Measurements from ENCODE around the gene CRTC3. TPM values are rescaled to one million over a fixed set of nuclear protein-coding genes. Genes with fewer than 3 reads are reported as not detected.
"Not testable (repeated sequence)": the region's sequence is repeated elsewhere in the genome, so short reads cannot be mapped to it uniquely, and the experiment has no call there.

Gene CRTC3
- total RNA-seq, 1 donor from 2014 or later, result 33.3 TPM

DNA sequence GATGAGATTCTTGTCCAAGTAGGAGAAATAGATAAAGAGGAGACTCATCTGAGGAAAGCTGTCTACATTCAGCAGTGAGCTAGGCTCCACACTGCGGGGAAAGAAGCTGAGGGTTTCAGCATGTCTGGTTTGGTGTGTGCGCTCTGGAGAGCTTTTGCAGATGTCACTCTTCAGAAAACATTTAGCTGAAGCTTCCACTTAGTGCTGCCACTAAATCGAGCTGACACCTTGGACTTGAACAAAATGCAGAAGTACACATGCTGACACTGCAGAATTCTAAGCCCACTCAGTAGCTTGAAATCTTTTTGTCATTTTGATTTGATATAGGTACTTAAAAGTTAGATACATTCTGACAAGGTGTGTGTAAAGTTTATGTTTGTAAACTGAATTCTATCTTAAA, 32.3 kb upstream of the CRTC3 start:
- no peaks in the 10 kb centered on the region for H3K9me3 Mint-ChIP-seq
- H3K4me3 Mint-ChIP-seq, result no peak overlapping the region
- DNase-seq (ENCODE audit: low read depth, low spot score), result no peak

DNA sequence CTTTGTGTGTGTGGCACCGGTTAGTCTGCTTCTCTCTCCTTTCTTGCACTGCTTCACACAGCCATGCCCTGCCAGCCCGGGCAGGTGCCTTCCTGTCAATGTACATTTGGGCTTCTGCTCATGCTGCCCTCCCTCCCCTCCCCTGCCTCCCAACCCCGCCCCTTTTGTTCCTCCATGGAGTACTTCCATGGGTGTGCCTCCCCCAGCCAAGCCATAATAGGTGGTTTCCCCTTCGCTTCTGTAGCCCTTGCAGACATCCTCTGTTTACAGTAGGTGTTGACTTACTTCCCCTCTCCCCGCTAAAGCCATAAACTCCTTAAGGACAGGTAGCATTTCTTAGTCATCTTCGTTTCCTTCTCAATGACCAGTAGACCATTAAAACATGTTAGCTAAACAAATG, 31.8 kb upstream of the CRTC3 start:
- Mint-ChIP-seq H3K4me3 (no peak overlapping the region), H3K36me3 (ENCODE audit: low read depth) (peaks cover 4% of the 10 kb centered on the region), H3K4me1 (no peaks in the 10 kb centered on the region), H3K27ac (ENCODE audit: unreplicated experiment) (no peak overlapping the region), H3K27me3 (ENCODE audit: low read depth) (no peaks in the 10 kb centered on the region), H3K9me3 (no peaks in the 10 kb centered on the region)
- TF ChIP-seq, protein P1, sequence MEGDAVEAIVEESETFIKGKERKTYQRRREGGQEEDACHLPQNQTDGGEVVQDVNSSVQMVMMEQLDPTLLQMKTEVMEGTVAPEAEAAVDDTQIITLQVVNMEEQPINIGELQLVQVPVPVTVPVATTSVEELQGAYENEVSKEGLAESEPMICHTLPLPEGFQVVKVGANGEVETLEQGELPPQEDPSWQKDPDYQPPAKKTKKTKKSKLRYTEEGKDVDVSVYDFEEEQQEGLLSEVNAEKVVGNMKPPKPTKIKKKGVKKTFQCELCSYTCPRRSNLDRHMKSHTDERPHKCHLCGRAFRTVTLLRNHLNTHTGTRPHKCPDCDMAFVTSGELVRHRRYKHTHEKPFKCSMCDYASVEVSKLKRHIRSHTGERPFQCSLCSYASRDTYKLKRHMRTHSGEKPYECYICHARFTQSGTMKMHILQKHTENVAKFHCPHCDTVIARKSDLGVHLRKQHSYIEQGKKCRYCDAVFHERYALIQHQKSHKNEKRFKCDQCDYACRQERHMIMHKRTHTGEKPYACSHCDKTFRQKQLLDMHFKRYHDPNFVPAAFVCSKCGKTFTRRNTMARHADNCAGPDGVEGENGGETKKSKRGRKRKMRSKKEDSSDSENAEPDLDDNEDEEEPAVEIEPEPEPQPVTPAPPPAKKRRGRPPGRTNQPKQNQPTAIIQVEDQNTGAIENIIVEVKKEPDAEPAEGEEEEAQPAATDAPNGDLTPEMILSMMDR (conservative IDR thresholded peaks at IDR 0.05), result no peak
- DNase-seq (ENCODE audit: low read depth, low spot score), result no peak

More for the DNA sequence above, 32.3 kb upstream of the CRTC3 start:
- no peaks in the 10 kb centered on the region for H3K4me1 Mint-ChIP-seq
- peaks cover 6% of the 10 kb centered on the region for H3K36me3 Mint-ChIP-seq (ENCODE audit: low read depth)
- TF ChIP-seq, protein P1 (conservative IDR thresholded peaks at IDR 0.05), result no peak
- H3K27me3 Mint-ChIP-seq (ENCODE audit: low read depth), result no peaks in the 10 kb centered on the region
- H3K27ac Mint-ChIP-seq (ENCODE audit: unreplicated experiment), result no peak overlapping the region

- no peak overlapping the region for H3K27ac Mint-ChIP-seq (ENCODE audit: unreplicated experiment)
- TF ChIP-seq, protein P1 (conservative IDR thresholded peaks at IDR 0.05), result no peak
These were observed 29.6 kb upstream of the CRTC3 start for GRCh38 chr15:90500171-90500570.

DNA sequence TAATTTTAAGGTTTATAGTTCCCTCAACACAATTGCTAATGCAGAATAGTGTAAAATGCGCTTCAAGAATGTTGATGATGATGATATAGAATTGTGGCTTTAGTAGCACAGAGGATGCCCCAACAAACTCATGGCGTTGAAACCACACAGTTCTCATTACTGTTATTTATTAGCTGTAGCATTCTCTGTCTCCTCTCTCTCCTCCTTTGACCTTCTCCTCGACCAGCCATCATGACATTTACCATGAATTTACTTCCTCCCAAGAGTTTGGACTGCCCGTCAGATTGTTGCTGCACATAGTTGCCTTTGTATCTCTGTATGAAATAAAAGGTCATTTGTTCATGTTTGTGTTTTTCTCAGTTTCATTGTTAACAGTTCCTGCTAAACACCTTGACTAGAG, 27.8 kb upstream of the CRTC3 start:
- Mint-ChIP-seq H3K9me3 (no peaks in the 10 kb centered on the region), H3K4me1 (no peaks in the 10 kb centered on the region), H3K4me3 (no peak overlapping the region), H3K27me3 (ENCODE audit: low read depth) (no peaks in the 10 kb centered on the region), H3K27ac (ENCODE audit: unreplicated experiment) (no peak overlapping the region), H3K36me3 (ENCODE audit: low read depth) (no peaks in the 10 kb centered on the region)
- TF ChIP-seq, protein P1 (conservative IDR thresholded peaks at IDR 0.05), result no peak
- DNase-seq (ENCODE audit: low read depth, low spot score), result no peak

More at GRCh38 chr15:90500171-90500570, 29.6 kb upstream of the CRTC3 start:
- no peak overlapping the region for H3K4me3 Mint-ChIP-seq
- H3K36me3 Mint-ChIP-seq (ENCODE audit: low read depth), result no peaks in the 10 kb centered on the region
- no peaks in the 10 kb centered on the region for H3K27me3 Mint-ChIP-seq (ENCODE audit: low read depth)
- H3K9me3 Mint-ChIP-seq, result no peaks in the 10 kb centered on the region
- no peak for DNase-seq (ENCODE audit: low read depth, low spot score)
- no peaks in the 10 kb centered on the region for H3K4me1 Mint-ChIP-seq

DNA sequence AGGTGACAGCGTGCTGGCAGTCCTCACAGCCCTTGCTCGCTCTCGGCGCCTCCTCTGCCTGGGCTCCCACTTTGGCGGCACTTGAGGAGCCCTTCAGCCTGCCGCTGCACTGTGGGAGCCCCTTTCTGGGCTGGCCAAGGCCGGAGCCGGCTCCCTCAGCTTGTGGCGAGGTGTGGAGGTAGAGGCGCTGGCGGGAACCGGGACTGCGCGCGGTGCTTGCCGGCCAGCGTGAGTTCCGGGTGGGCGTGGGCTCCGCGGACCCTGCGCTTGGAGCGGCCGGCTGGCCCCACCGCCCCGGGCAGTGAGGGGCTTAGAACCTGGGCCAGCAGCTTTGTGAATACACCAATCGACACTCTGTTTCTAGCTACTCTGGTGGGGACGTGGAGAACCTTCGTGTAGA, 18.9 kb upstream of the CRTC3 start:
- H3K9me3 Mint-ChIP-seq; H3K4me1 Mint-ChIP-seq; H3K36me3 Mint-ChIP-seq (ENCODE audit: low read depth); H3K27ac Mint-ChIP-seq (ENCODE audit: unreplicated experiment); H3K4me3 Mint-ChIP-seq; H3K27me3 Mint-ChIP-seq (ENCODE audit: low read depth); DNase-seq (ENCODE audit: low read depth, low spot score): not testable (repeated sequence)

DNA sequence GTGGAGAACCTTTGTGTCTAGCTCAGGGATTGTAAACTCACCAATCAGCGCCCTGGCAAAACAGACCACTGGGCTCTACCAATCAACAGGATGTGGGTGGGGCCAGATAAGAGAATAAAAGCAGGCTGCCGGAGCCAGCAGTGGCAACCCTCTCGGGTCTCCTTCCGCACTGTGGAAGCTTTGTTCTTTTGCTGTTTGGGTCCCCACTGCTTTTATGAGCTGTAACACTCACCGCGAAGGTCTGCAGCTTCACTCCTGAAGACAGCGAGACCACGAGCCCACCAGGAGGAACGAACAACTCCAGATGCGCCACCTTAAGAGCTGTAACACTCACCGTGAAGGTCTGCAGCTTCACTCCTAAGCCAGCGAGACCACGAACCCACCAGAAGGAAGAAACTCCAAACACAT, 18.5 kb upstream of the CRTC3 start:
- DNase-seq (ENCODE audit: low read depth, low spot score); H3K4me1 Mint-ChIP-seq; H3K27ac Mint-ChIP-seq (ENCODE audit: unreplicated experiment); H3K27me3 Mint-ChIP-seq (ENCODE audit: low read depth); H3K36me3 Mint-ChIP-seq (ENCODE audit: low read depth); H3K4me3 Mint-ChIP-seq; H3K9me3 Mint-ChIP-seq: not testable (repeated sequence)

DNA sequence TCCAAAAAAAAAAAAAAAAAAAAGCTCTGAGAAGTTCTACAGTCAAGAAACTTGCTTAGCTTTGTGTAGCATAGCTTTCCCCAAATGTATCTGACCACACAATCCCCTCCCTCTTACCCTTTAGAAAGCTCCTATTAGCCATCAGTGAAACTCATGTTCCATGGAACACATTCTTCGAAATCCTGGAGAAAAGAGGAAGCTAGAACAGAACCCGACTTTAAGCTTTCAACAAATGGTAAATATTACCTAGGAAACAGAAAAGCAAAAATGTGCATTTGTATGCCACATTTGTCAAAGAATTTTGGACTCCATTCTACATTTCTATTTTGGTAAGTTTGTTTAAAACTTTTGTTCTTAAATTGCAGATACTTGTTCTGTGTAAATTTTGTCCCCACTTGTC, 17.4 kb upstream of the CRTC3 start:
- Mint-ChIP-seq H3K4me3 (no peak overlapping the region), H3K36me3 (ENCODE audit: low read depth) (no peaks in the 10 kb centered on the region), H3K4me1 (no peaks in the 10 kb centered on the region), H3K27me3 (ENCODE audit: low read depth) (no peaks in the 10 kb centered on the region), H3K9me3 (peaks cover 2% of the 10 kb centered on the region), H3K27ac (ENCODE audit: unreplicated experiment) (no peak overlapping the region)
- TF ChIP-seq, protein P1 (conservative IDR thresholded peaks at IDR 0.05), result no peak
- DNase-seq (ENCODE audit: low read depth, low spot score), result no peak

All from neural crest cell (in vitro differentiated cells).